HG03095 (cell line): Measurements from ENCODE around the gene ETV6.

Experiments used
- ATAC-seq: cut with Tn5 transposase; IDR thresholded peaks from one replicate; pipeline ENCODE4 v1.9.1; 2021; ENCODE audit warnings: moderate library complexity; ENCODE audit not compliant: unreplicated experiment

The ETV6 gene

GRCh38 chr12:11797317-11797913, 147.9 kb downstream of the ETV6 start:
- no peak for ATAC-seq

- no peak for ATAC-seq
Observed at GRCh38 chr12:11798006-11798708, 148.7 kb downstream of the ETV6 start.

- no peak for ATAC-seq
Observed at GRCh38 chr12:11798856-11799501, 149.5 kb downstream of the ETV6 start.

- ATAC-seq = no peak
Observed at GRCh38 chr12:11799502-11799873, 150.0 kb downstream of the ETV6 start.

GRCh38 chr12:11801643-11802042, 152.2 kb downstream of the ETV6 start:
- ATAC-seq = no peak

GRCh38 chr12:11804130-11804529, 154.7 kb downstream of the ETV6 start:
- no peak for ATAC-seq

GRCh38 chr12:11805043-11805442, 155.6 kb downstream of the ETV6 start:
- ATAC-seq = no peak

GRCh38 chr12:11805680-11806079, 156.2 kb downstream of the ETV6 start:
- no peak for ATAC-seq

- no peak for ATAC-seq
Observed at GRCh38 chr12:11807458-11807857, 158.0 kb downstream of the ETV6 start.

GRCh38 chr12:11808931-11809330, 159.5 kb downstream of the ETV6 start:
- no peak for ATAC-seq

GRCh38 chr12:11810206-11810545, 160.7 kb downstream of the ETV6 start:
- no peak for ATAC-seq

GRCh38 chr12:11811008-11811407, 161.5 kb downstream of the ETV6 start:
- ATAC-seq = no peak

- ATAC-seq = no peak
Observed at GRCh38 chr12:11812241-11812585, 162.7 kb downstream of the ETV6 start.

- peak; percentile 52 for ATAC-seq
Observed at GRCh38 chr12:11812586-11813437, 163.3 kb downstream of the ETV6 start.

GRCh38 chr12:11813438-11813813, 164.0 kb downstream of the ETV6 start:
- ATAC-seq = no peak

GRCh38 chr12:11814374-11814773, 164.9 kb downstream of the ETV6 start:
- no peak for ATAC-seq

- ATAC-seq = no peak
Observed at GRCh38 chr12:11815397-11815796, 165.9 kb downstream of the ETV6 start.

GRCh38 chr12:11819643-11820042, 170.2 kb downstream of the ETV6 start:
- no peak for ATAC-seq

- ATAC-seq = no peak
Observed at GRCh38 chr12:11820476-11820875, 171.0 kb downstream of the ETV6 start.

GRCh38 chr12:11821386-11822080, 172.1 kb downstream of the ETV6 start:
- ATAC-seq = no peak
